ENCODE data around the gene C1QTNF2. TPM values are rescaled to one million over a fixed set of nuclear protein-coding genes. Genes with fewer than 3 reads are reported as not detected.

C1QTNF2 gene
- total RNA-seq, 2 donors from 2014 or later = not detected

DNA sequence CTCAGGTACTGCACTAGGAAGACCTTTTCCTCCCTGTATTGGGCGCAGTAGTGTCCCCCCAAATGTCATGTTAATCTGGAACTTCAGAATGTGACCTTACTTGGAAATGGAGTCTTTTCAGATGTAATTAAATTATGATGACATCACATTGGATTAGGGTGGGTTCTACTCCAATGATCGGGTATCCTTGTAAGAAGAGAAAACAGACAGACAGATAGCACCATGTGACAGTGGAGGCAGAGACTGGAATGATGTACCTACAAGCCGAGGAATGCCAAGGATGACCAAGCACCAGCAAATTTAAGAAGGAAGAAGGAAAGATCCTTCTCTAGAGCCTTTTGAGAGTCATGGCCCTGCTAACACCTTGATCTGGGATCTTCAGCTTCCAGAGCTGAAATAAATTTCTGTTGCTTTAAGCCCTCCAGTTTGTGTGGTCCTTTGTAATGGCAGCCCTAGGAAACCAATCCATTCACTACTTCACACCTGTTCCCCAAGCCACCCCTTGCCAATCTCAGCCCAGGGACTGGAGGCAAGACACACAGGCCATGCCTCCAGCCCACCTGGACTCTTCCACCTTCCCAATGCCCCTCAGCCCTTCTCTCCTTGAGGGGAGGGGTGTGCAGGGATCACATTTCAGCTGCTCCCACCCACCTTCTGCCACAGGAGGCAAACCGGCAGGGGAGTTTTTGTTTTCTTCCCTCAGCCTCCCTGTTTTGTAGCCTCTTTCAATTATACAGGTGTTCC, 59.7 kb downstream of the C1QTNF2 start:
- Mint-ChIP-seq H3K4me3 (peak overlapping the region; percentile 76), H3K9me3 (no peaks in the 10 kb centered on the region), H3K27me3 (ENCODE audit: insufficient read depth) (peaks cover 2% of the 10 kb centered on the region), H3K27ac (no peak overlapping the region), H3K36me3 (ENCODE audit: low read depth) (peaks cover 12% of the 10 kb centered on the region), H3K4me1 (peaks cover 28% of the 10 kb centered on the region)
- DNase-seq = peak; percentile 65
- TF ChIP-seq, protein P1, sequence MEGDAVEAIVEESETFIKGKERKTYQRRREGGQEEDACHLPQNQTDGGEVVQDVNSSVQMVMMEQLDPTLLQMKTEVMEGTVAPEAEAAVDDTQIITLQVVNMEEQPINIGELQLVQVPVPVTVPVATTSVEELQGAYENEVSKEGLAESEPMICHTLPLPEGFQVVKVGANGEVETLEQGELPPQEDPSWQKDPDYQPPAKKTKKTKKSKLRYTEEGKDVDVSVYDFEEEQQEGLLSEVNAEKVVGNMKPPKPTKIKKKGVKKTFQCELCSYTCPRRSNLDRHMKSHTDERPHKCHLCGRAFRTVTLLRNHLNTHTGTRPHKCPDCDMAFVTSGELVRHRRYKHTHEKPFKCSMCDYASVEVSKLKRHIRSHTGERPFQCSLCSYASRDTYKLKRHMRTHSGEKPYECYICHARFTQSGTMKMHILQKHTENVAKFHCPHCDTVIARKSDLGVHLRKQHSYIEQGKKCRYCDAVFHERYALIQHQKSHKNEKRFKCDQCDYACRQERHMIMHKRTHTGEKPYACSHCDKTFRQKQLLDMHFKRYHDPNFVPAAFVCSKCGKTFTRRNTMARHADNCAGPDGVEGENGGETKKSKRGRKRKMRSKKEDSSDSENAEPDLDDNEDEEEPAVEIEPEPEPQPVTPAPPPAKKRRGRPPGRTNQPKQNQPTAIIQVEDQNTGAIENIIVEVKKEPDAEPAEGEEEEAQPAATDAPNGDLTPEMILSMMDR (conservative IDR thresholded peaks at IDR 0.05) = no peak
- no peaks in the 10 kb centered on the region for H3K27me3 ChIP-seq (ENCODE audit: control insufficient read depth, insufficient read depth, low read length, poor library complexity, severe bottlenecking)
- peak overlapping the region; percentile 89 for H3K4me3 ChIP-seq (ENCODE audit: low read length)
- H3K27ac ChIP-seq (ENCODE audit: low read depth, low read length) = no peak overlapping the region
- peaks cover 4% of the 10 kb centered on the region for H3K36me3 ChIP-seq (ENCODE audit: control insufficient read depth, insufficient read depth, low read length)
- no peak overlapping the region for H3K9ac ChIP-seq (ENCODE audit: extremely low read depth, low read length, poor library complexity, severe bottlenecking)
- 80 to 100% methylated on average over 3 to 4 of the region's 4 CpGs for WGBS, 2 experiments (ENCODE audit: insufficient coverage in 1 of 2, insufficient read length in 1 of 2)
- H3K9me3 ChIP-seq (ENCODE audit: control insufficient read depth, low read length) = no peaks in the 10 kb centered on the region
- H3K4me1 ChIP-seq (ENCODE audit: control insufficient read depth, insufficient read depth, low read length) = peaks cover 7% of the 10 kb centered on the region

DNA sequence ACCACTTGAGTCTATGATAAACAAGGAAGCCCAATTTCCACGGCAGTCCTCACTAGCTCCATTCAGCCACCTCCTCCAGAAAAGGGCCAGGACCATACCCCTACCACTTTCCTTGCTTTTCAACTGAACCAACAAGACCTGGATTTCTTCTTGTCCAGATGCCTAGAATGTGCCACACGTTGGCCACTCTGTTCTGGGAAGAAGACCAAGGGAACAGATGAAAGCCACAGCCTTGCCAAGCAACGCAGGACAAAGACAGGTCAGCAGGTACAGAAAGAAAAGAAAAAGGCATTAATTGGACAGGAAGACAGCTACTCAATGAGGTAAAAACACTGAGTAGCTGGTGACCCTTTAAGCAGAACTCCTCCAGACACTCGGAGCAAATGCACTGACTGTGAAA, 60.3 kb downstream of the C1QTNF2 start:
- TF ChIP-seq, protein P1 (conservative IDR thresholded peaks at IDR 0.05) = no peak
- peaks cover 12% of the 10 kb centered on the region for H3K36me3 Mint-ChIP-seq (ENCODE audit: low read depth)
- peaks cover 2% of the 10 kb centered on the region for H3K27me3 Mint-ChIP-seq (ENCODE audit: insufficient read depth)
- Histone ChIP-seq H3K27ac (ENCODE audit: low read depth, low read length) (no peak overlapping the region), H3K4me1 (ENCODE audit: control insufficient read depth, insufficient read depth, low read length) (peaks cover 7% of the 10 kb centered on the region), H3K36me3 (ENCODE audit: control insufficient read depth, insufficient read depth, low read length) (peaks cover 4% of the 10 kb centered on the region), H3K4me3 (ENCODE audit: low read length) (no peak overlapping the region), H3K9ac (ENCODE audit: extremely low read depth, low read length, poor library complexity, severe bottlenecking) (no peak overlapping the region), H3K27me3 (ENCODE audit: control insufficient read depth, insufficient read depth, low read length, poor library complexity, severe bottlenecking) (no peaks in the 10 kb centered on the region), H3K9me3 (ENCODE audit: control insufficient read depth, low read length) (no peaks in the 10 kb centered on the region)
- no peaks in the 10 kb centered on the region for H3K9me3 Mint-ChIP-seq
- WGBS, 2 experiments (ENCODE audit: insufficient coverage in 1 of 2, insufficient read length in 1 of 2) = 95 to 98% methylated on average over 4 of the region's 4 CpGs
- H3K27ac Mint-ChIP-seq = no peak overlapping the region
- no peak overlapping the region for H3K4me3 Mint-ChIP-seq
- no peak for DNase-seq
- peaks cover 26% of the 10 kb centered on the region for H3K4me1 Mint-ChIP-seq

DNA sequence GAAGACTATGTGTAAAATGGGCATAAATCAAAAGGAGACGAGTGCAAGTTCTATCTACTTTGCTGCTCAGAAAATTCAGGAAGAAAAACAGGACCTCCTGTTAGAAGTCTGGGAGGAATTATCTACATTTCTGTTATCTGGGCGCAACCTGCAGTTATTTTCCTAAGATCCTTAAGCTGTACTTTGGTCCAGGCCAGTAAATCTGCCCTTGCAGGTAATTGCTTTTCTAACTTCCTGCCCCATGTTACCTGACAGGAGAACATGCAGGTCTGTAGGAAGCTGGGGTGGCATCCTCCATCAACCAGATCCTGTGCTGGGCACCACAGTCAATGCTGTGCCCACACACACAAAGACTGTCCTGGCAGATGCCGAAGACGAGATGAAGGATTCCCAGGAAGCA, 63.7 kb downstream of the C1QTNF2 start:
- peaks cover 7% of the 10 kb centered on the region for H3K4me1 ChIP-seq (ENCODE audit: control insufficient read depth, insufficient read depth, low read length)
- peaks cover 22% of the 10 kb centered on the region for H3K4me1 Mint-ChIP-seq
- H3K9ac ChIP-seq (ENCODE audit: extremely low read depth, low read length, poor library complexity, severe bottlenecking) = no peak overlapping the region
- no peak overlapping the region for H3K27ac ChIP-seq (ENCODE audit: low read depth, low read length)
- H3K4me3 ChIP-seq (ENCODE audit: low read length) = no peak overlapping the region
- 69 to 83% methylated on average over 2 to 4 of the region's 4 CpGs for WGBS, 2 experiments (ENCODE audit: insufficient coverage in 1 of 2, insufficient read length in 1 of 2)
- H3K36me3 ChIP-seq (ENCODE audit: control insufficient read depth, insufficient read depth, low read length) = peaks cover 4% of the 10 kb centered on the region
- H3K27ac Mint-ChIP-seq = no peak overlapping the region
- no peaks in the 10 kb centered on the region for H3K27me3 ChIP-seq (ENCODE audit: control insufficient read depth, insufficient read depth, low read length, poor library complexity, severe bottlenecking)
- no peaks in the 10 kb centered on the region for H3K9me3 Mint-ChIP-seq
- H3K9me3 ChIP-seq (ENCODE audit: control insufficient read depth, low read length) = no peaks in the 10 kb centered on the region
- H3K27me3 Mint-ChIP-seq (ENCODE audit: insufficient read depth) = no peaks in the 10 kb centered on the region
- no peak for DNase-seq
- H3K36me3 Mint-ChIP-seq (ENCODE audit: low read depth) = peaks cover 18% of the 10 kb centered on the region
- H3K4me3 Mint-ChIP-seq = no peak overlapping the region
- TF ChIP-seq, protein P1 (conservative IDR thresholded peaks at IDR 0.05) = no peak

Measured in endodermal cell (in vitro differentiated cells).